ENCODE measurements around the gene CTNNBL1. TPM values are rescaled to one million over a fixed set of nuclear protein-coding genes. Genes with fewer than 3 reads are reported as not detected.

Gene CTNNBL1
- polyA plus RNA-seq, 1 of the 3 experiments (the other 2 are of a cell fraction) = 29.5 TPM

DNA sequence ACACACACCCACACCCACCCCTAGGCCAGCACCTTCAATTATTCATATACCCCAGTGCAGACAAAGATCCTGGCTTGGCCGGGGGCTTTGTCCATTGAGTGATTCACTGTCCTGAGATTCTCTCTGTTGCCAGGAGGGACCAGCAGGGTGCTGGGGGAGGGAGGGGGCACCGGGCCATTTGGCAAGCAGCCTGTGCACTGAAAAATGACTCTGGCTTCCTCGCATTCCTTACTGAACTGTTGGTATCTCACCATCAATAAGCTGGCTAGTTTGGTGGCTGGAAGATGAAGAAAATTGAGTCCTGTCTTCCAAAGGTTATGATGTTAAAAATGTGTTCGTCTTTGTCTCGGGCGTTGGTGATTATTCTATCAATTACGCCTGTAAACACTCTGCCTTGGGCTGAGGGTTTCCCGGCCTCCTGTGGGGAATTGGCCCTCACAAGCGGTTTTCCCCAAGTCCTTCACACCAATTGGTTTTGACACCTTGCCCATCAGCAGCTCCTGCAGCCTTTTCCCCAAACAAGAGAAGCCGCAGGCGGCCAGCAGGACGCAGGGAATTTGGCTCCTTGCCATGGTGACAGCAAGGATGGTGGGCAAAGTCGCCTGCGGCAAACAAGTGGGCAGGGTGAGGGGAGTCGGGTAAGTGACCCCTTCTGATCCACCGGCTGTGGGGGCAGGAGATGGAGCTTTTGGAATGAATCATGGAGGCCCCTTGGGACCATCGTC is 214.0 kb downstream of the CTNNBL1 start:
- no peaks in the 10 kb centered on the region for H3K9me2 ChIP-seq
- 19% methylated on average over 17 of the region's 17 CpGs for WGBS (ENCODE audit: low lambda C conversion rate)
- peak overlapping the region; percentile 36 to 40; a peak in 3 of 4 replicates for H3K27ac ChIP-seq (ENCODE audit: low read depth in 2 of 2, low read length in 1 of 2)
- H3F3A ChIP-seq (replicated peaks; ENCODE audit: insufficient read depth) = no peaks in the 10 kb centered on the region
- H3K4me1 ChIP-seq (ENCODE audit: control insufficient read depth in 1 of 2, insufficient read depth in 2 of 2, low read depth in 1 of 2, low read length in 1 of 2) = peaks cover 14 to 46% of the 10 kb centered on the region in 2 experiments; a peak in 2 of 4 replicates
- no peaks in the 10 kb centered on the region for H3K9me3 ChIP-seq
- no peaks in the 10 kb centered on the region for H4K20me1 ChIP-seq (ENCODE audit: insufficient read depth)
- H3K9ac ChIP-seq = no peak overlapping the region
- no peaks in the 10 kb centered on the region for H3K79me2 ChIP-seq (ENCODE audit: insufficient read depth)
- H2AFZ ChIP-seq (ENCODE audit: low read depth) = no peak overlapping the region
- POLR2A ChIA-PET = no interaction called here
- H3K27me3 ChIP-seq (ENCODE audit: insufficient read depth) = peaks cover 8% of the 10 kb centered on the region; the same call in 1 of the 2 replicates
- DNase-seq = peak; percentile 85
- no peaks in the 10 kb centered on the region for H3K36me3 ChIP-seq (replicated peaks in 1 of 2; ENCODE audit: control insufficient read depth in 1 of 2, insufficient read depth in 2 of 2, low read length in 1 of 2)
- H3K4me2 ChIP-seq = peak overlapping the region; percentile 56
- CTCF ChIA-PET = interaction anchor here (1.0 to 3.9 kb wide), 4 partner anchors 80 to 343 kb away, joined by 4 to 33 read pairs (median 16); no protein-coding TSS in a partner anchor
- peak overlapping the region in 1 of 2 experiments; percentile 16; a peak in 1 of 4 replicates for H3K4me3 ChIP-seq (ENCODE audit: low read depth in 2 of 2, low read length in 1 of 2)
- TF ChIP-seq, protein P1, sequence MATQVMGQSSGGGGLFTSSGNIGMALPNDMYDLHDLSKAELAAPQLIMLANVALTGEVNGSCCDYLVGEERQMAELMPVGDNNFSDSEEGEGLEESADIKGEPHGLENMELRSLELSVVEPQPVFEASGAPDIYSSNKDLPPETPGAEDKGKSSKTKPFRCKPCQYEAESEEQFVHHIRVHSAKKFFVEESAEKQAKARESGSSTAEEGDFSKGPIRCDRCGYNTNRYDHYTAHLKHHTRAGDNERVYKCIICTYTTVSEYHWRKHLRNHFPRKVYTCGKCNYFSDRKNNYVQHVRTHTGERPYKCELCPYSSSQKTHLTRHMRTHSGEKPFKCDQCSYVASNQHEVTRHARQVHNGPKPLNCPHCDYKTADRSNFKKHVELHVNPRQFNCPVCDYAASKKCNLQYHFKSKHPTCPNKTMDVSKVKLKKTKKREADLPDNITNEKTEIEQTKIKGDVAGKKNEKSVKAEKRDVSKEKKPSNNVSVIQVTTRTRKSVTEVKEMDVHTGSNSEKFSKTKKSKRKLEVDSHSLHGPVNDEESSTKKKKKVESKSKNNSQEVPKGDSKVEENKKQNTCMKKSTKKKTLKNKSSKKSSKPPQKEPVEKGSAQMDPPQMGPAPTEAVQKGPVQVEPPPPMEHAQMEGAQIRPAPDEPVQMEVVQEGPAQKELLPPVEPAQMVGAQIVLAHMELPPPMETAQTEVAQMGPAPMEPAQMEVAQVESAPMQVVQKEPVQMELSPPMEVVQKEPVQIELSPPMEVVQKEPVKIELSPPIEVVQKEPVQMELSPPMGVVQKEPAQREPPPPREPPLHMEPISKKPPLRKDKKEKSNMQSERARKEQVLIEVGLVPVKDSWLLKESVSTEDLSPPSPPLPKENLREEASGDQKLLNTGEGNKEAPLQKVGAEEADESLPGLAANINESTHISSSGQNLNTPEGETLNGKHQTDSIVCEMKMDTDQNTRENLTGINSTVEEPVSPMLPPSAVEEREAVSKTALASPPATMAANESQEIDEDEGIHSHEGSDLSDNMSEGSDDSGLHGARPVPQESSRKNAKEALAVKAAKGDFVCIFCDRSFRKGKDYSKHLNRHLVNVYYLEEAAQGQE (IDR thresholded peaks at IDR 0.05; ENCODE audit: low read depth, low read length) = no peak
- no peak for TF ChIP-seq GABPA (IDR thresholded peaks at IDR 0.05; ENCODE audit: low read depth)
- TF ChIP-seq RAD21 (IDR thresholded peaks at IDR 0.05; ENCODE audit: low read length) = no peak
- TF ChIP-seq, protein P2, sequence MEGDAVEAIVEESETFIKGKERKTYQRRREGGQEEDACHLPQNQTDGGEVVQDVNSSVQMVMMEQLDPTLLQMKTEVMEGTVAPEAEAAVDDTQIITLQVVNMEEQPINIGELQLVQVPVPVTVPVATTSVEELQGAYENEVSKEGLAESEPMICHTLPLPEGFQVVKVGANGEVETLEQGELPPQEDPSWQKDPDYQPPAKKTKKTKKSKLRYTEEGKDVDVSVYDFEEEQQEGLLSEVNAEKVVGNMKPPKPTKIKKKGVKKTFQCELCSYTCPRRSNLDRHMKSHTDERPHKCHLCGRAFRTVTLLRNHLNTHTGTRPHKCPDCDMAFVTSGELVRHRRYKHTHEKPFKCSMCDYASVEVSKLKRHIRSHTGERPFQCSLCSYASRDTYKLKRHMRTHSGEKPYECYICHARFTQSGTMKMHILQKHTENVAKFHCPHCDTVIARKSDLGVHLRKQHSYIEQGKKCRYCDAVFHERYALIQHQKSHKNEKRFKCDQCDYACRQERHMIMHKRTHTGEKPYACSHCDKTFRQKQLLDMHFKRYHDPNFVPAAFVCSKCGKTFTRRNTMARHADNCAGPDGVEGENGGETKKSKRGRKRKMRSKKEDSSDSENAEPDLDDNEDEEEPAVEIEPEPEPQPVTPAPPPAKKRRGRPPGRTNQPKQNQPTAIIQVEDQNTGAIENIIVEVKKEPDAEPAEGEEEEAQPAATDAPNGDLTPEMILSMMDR (IDR thresholded peaks at IDR 0.05) = no peak
- TF ChIP-seq EP300 (IDR thresholded peaks at IDR 0.05; ENCODE audit: borderline replicate concordance in 1 of 2, low read depth in 1 of 2, low read length in 1 of 2) = peak; percentile 42 to 78
- no peak for TF ChIP-seq EZH2phosphoT487 (IDR thresholded peaks at IDR 0.05; ENCODE audit: borderline replicate concordance, low read depth)
- peak; percentile 67 for TF ChIP-seq CHD2 (IDR thresholded peaks at IDR 0.05; ENCODE audit: low read length, partially characterized antibody)
- no peak for TF ChIP-seq FOXM1 (IDR thresholded peaks at IDR 0.05; ENCODE audit: low read depth)
- TF ChIP-seq YY1 (IDR thresholded peaks at IDR 0.05; ENCODE audit: low read depth) = no peak
- TF ChIP-seq GATA2 (CRISPR knock-in tag; IDR thresholded peaks at IDR 0.05) = peak; percentile 49
- TF ChIP-seq TEAD4 (IDR thresholded peaks at IDR 0.05; ENCODE audit: borderline replicate concordance, insufficient read depth) = peak; percentile 86
- no peak for TF ChIP-seq SMC3 (IDR thresholded peaks at IDR 0.05; ENCODE audit: low read depth, low read length)
- TF ChIP-seq, protein P3, sequence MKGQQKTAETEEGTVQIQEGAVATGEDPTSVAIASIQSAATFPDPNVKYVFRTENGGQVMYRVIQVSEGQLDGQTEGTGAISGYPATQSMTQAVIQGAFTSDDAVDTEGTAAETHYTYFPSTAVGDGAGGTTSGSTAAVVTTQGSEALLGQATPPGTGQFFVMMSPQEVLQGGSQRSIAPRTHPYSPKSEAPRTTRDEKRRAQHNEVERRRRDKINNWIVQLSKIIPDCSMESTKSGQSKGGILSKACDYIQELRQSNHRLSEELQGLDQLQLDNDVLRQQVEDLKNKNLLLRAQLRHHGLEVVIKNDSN (IDR thresholded peaks at IDR 0.05; ENCODE audit: borderline replicate concordance, low read depth) = no peak
- TF ChIP-seq, protein P4, sequence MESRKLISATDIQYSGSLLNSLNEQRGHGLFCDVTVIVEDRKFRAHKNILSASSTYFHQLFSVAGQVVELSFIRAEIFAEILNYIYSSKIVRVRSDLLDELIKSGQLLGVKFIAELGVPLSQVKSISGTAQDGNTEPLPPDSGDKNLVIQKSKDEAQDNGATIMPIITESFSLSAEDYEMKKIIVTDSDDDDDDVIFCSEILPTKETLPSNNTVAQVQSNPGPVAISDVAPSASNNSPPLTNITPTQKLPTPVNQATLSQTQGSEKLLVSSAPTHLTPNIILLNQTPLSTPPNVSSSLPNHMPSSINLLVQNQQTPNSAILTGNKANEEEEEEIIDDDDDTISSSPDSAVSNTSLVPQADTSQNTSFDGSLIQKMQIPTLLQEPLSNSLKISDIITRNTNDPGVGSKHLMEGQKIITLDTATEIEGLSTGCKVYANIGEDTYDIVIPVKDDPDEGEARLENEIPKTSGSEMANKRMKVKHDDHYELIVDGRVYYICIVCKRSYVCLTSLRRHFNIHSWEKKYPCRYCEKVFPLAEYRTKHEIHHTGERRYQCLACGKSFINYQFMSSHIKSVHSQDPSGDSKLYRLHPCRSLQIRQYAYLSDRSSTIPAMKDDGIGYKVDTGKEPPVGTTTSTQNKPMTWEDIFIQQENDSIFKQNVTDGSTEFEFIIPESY (IDR thresholded peaks at IDR 0.05; ENCODE audit: borderline replicate concordance, low read depth) = 0 out of 2 replicates have a peak, but pooled peaks have one; percentile 12
- no peak for TF ChIP-seq ELF1 (IDR thresholded peaks at IDR 0.05)
- no peak for TF ChIP-seq POLR2AphosphoS5 (IDR thresholded peaks at IDR 0.05; ENCODE audit: low read depth, low read length)
- TF ChIP-seq, protein P5, sequence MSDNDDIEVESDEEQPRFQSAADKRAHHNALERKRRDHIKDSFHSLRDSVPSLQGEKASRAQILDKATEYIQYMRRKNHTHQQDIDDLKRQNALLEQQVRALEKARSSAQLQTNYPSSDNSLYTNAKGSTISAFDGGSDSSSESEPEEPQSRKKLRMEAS (IDR thresholded peaks at IDR 0.05; ENCODE audit: low read depth) = peak; percentile 51; the same call in 1 of the 2 replicates
- TF ChIP-seq TAF1 (IDR thresholded peaks at IDR 0.05; ENCODE audit: borderline replicate concordance, low read depth, low read length) = no peak
- peak; percentile 77; the same call in 1 of the 2 replicates for TF ChIP-seq JUND (IDR thresholded peaks at IDR 0.05)
- no peak for TF ChIP-seq MXI1 (IDR thresholded peaks at IDR 0.05; ENCODE audit: low read depth, low read length)
- TF ChIP-seq NFIC (IDR thresholded peaks at IDR 0.05; ENCODE audit: borderline replicate concordance) = peak; percentile 98
- TF ChIP-seq, protein P6, sequence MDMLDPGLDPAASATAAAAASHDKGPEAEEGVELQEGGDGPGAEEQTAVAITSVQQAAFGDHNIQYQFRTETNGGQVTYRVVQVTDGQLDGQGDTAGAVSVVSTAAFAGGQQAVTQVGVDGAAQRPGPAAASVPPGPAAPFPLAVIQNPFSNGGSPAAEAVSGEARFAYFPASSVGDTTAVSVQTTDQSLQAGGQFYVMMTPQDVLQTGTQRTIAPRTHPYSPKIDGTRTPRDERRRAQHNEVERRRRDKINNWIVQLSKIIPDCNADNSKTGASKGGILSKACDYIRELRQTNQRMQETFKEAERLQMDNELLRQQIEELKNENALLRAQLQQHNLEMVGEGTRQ (IDR thresholded peaks at IDR 0.05; ENCODE audit: borderline replicate concordance, low read depth, low read length) = no peak

Measured in SK-N-SH (cell line).